ENCODE measurements around the gene MACROD2. TPM values are rescaled to one million over a fixed set of nuclear protein-coding genes. Genes with fewer than 3 reads are reported as not detected.

MACROD2 gene
- total and polyA plus RNA-seq, 2 of the 4 experiments (the other 2 are of a cell fraction): not detected

DNA sequence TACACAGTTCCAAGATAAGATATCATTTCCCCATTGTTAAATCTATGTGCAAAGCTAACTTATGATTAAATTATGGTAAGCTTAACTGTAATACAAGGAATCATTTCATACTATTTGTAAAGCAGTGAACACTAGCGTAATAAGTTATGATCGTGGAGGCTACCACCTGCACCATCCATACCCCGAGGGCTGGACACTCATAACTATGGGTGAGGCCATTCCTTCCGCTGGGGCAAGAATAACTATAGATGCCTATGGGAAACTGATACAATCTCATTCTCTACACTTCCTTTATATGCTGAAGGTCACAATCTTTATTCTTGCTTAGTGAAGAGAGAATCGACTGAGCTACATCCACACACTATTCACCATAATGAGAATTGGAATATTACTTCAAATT lies 1258.1 kb downstream of the MACROD2 start:
- Histone ChIP-seq H3K14ac (replicated peaks; ENCODE audit: low read depth, low read length) (no peak overlapping the region), H3K9me1 (ENCODE audit: insufficient read depth, low read length) (no peaks in the 10 kb centered on the region), H4K20me1 (ENCODE audit: insufficient read depth, low read length) (no peaks in the 10 kb centered on the region), H3K9me3 (ENCODE audit: control insufficient read depth, insufficient read depth, low read length) (0 out of 2 replicates have a peak, but pooled peaks cover 4% of the 10 kb centered on the region), H3K4ac (ENCODE audit: low read depth, low read length) (no peak overlapping the region), H3K4me2 (ENCODE audit: low read depth, low read length) (no peak overlapping the region), H2AK9ac (replicated peaks; ENCODE audit: low read depth, low read length, poor library complexity) (no peak overlapping the region), H2BK5ac (ENCODE audit: low read depth, low read length, poor library complexity, severe bottlenecking) (no peak overlapping the region), H2AFZ (replicated peaks; ENCODE audit: low read length, poor library complexity) (no peak overlapping the region), H4K91ac (ENCODE audit: insufficient read depth, low read depth, low read length) (no peak overlapping the region), H3K36me3 (ENCODE audit: control insufficient read depth, insufficient read depth, low read length) (no peaks in the 10 kb centered on the region), H3K79me1 (ENCODE audit: low read depth in 1 of 2, low read length in 2 of 2) (no peaks in the 10 kb centered on the region), H3K18ac (ENCODE audit: low read depth, low read length) (no peak overlapping the region), H2AK5ac (ENCODE audit: low read depth, low read length) (no peak overlapping the region), H2BK120ac (ENCODE audit: low read depth, low read length) (no peak overlapping the region), H2BK20ac (ENCODE audit: low read depth, low read length) (no peak overlapping the region), H3K27me3 (ENCODE audit: control insufficient read depth, insufficient read depth, low read length) (no peaks in the 10 kb centered on the region), H2BK15ac (ENCODE audit: low read depth, low read length) (no peak overlapping the region), H3K9ac (ENCODE audit: low read depth, low read length) (no peak overlapping the region), H3K56ac (ENCODE audit: extremely low read depth, insufficient read depth, low read length) (no peak overlapping the region), H3K4me1 (ENCODE audit: control insufficient read depth, insufficient read depth, low read length) (no peaks in the 10 kb centered on the region), H4K8ac (ENCODE audit: low read depth in 2 of 2, low read length in 2 of 2) (no peak overlapping the region), H4K5ac (ENCODE audit: low read depth, low read length) (no peak overlapping the region), H3K4me3 (ENCODE audit: insufficient read depth, low read depth, low read length) (no peak overlapping the region), H3K23ac (ENCODE audit: low read depth, low read length) (no peak overlapping the region), H3K27ac (ENCODE audit: insufficient read depth, low read length) (no peak overlapping the region)
- POLR2A ChIA-PET (ENCODE audit: unreplicated experiment): no interaction called here
- DNase-seq (no peak), ATAC-seq (ENCODE audit: low read depth) (no peak)
- in situ Hi-C loops (cut with MboI; ENCODE audit: low sequenced_read_pairs) (no loop called here), intact Hi-C loops (cut with micrococcal nuclease) (no loop called here), dilution Hi-C loops (cut with HindIII; ENCODE audit: low sequenced_read_pairs, unreplicated experiment) (no loop called here)
- WGBS, 2 experiments (ENCODE audit: extremely low coverage in 2 of 2, insufficient read length in 1 of 2): no CpG with 5 or more reads among the region's 5 CpGs
- CTCF ChIA-PET: no interaction called here
- no peak for TF ChIP-seq CHD1 (IDR thresholded peaks at IDR 0.05; ENCODE audit: low read depth, low read length)
- no peak for TF ChIP-seq MXI1 (IDR thresholded peaks at IDR 0.05; ENCODE audit: borderline replicate concordance, low read depth, low read length)
- no peak for TF ChIP-seq CEBPB (IDR thresholded peaks at IDR 0.05; ENCODE audit: low read depth, low read length)
- no peak for TF ChIP-seq RAD21 (IDR thresholded peaks at IDR 0.05; ENCODE audit: low read length)
- TF ChIP-seq BHLHE40 (IDR thresholded peaks at IDR 0.05; ENCODE audit: low read depth, low read length): no peak
- no peak for TF ChIP-seq RFX5 (IDR thresholded peaks at IDR 0.05; ENCODE audit: low read depth, low read length)
- TF ChIP-seq, protein P1, sequence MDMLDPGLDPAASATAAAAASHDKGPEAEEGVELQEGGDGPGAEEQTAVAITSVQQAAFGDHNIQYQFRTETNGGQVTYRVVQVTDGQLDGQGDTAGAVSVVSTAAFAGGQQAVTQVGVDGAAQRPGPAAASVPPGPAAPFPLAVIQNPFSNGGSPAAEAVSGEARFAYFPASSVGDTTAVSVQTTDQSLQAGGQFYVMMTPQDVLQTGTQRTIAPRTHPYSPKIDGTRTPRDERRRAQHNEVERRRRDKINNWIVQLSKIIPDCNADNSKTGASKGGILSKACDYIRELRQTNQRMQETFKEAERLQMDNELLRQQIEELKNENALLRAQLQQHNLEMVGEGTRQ (IDR thresholded peaks at IDR 0.05; ENCODE audit: low read depth, low read length): no peak
- no peak for TF ChIP-seq MAZ (IDR thresholded peaks at IDR 0.05; ENCODE audit: borderline replicate concordance, low read depth, low read length)
- no peak for TF ChIP-seq RCOR1 (IDR thresholded peaks at IDR 0.05; ENCODE audit: insufficient replicate concordance, low read length)
- TF ChIP-seq, protein P2, sequence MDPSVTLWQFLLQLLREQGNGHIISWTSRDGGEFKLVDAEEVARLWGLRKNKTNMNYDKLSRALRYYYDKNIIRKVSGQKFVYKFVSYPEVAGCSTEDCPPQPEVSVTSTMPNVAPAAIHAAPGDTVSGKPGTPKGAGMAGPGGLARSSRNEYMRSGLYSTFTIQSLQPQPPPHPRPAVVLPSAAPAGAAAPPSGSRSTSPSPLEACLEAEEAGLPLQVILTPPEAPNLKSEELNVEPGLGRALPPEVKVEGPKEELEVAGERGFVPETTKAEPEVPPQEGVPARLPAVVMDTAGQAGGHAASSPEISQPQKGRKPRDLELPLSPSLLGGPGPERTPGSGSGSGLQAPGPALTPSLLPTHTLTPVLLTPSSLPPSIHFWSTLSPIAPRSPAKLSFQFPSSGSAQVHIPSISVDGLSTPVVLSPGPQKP (IDR thresholded peaks at IDR 0.05; ENCODE audit: borderline replicate concordance, low read depth, low read length): no peak
- TF ChIP-seq NFE2L2 (IDR thresholded peaks at IDR 0.05; ENCODE audit: low read depth, low read length): no peak
- TF ChIP-seq FOS (IDR thresholded peaks at IDR 0.05; ENCODE audit: low read depth, low read length): no peak
- no peak for TF ChIP-seq POLR2A (IDR thresholded peaks at IDR 0.05; ENCODE audit: low read depth, low read length)
- no peak for TF ChIP-seq MAFK (IDR thresholded peaks at IDR 0.05; ENCODE audit: low read depth, low read length)
- no peak for TF ChIP-seq SMC3 (IDR thresholded peaks at IDR 0.05; ENCODE audit: low read depth, low read length)
- TF ChIP-seq, protein P3, sequence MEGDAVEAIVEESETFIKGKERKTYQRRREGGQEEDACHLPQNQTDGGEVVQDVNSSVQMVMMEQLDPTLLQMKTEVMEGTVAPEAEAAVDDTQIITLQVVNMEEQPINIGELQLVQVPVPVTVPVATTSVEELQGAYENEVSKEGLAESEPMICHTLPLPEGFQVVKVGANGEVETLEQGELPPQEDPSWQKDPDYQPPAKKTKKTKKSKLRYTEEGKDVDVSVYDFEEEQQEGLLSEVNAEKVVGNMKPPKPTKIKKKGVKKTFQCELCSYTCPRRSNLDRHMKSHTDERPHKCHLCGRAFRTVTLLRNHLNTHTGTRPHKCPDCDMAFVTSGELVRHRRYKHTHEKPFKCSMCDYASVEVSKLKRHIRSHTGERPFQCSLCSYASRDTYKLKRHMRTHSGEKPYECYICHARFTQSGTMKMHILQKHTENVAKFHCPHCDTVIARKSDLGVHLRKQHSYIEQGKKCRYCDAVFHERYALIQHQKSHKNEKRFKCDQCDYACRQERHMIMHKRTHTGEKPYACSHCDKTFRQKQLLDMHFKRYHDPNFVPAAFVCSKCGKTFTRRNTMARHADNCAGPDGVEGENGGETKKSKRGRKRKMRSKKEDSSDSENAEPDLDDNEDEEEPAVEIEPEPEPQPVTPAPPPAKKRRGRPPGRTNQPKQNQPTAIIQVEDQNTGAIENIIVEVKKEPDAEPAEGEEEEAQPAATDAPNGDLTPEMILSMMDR (conservative IDR thresholded peaks at IDR 0.05; ENCODE audit: low read depth, low read length): no peak
- no TSS peak for BruUV-seq (replicated peaks)

Measured in IMR-90 (cell line).